DOHH2 (cell line): ENCODE results near the gene DTNB.

ENCODE experiments used
- H3F3A ChIP-seq: fragments of 200-600 bp; sonication (generic), shearing (Covaris generic); 2 replicates; pipeline ENCODE4 v1.6.0; 2016; ENCODE audit warnings: antibody characterized with exemption, mild to moderate bottlenecking; ENCODE audit not compliant: control insufficient read depth, insufficient read depth
- H3K27ac ChIP-seq: fragments of 200-600 bp; sonication (generic); 2 replicates; pipeline ENCODE4 v1.5.1; 2014; ENCODE audit warnings: low read depth, mild to moderate bottlenecking, low read length, moderate library complexity
- H3K27me3 ChIP-seq: fragments of 200-600 bp; sonication (generic); 2 replicates; pipeline ENCODE4 v1.6.1; 2014; ENCODE audit warnings: mild to moderate bottlenecking, low read length, mixed read lengths; ENCODE audit not compliant: control insufficient read depth
- H3K36me3 ChIP-seq: fragments of 200-600 bp; sonication (generic); 2 replicates; pipeline ENCODE4 v1.6.1; 2014; ENCODE audit warnings: mild to moderate bottlenecking, low read length, moderate library complexity, mixed read lengths; ENCODE audit not compliant: control insufficient read depth
- H3K4me1 ChIP-seq: fragments of 200-600 bp; sonication (generic); 2 replicates; pipeline ENCODE4 v1.6.1; 2014; ENCODE audit warnings: mild to moderate bottlenecking, low read length, mixed read lengths; ENCODE audit not compliant: control insufficient read depth
- H3K4me2 ChIP-seq: fragments of 200-600 bp; sonication (generic); 2 replicates; pipeline ENCODE4 v1.6.0; 2014; ENCODE audit warnings: mild to moderate bottlenecking, low read length, moderate library complexity
- H3K4me3 ChIP-seq: fragments of 200-600 bp; sonication (generic); 2 replicates; pipeline ENCODE4 v1.5.1; 2014; ENCODE audit warnings: mild to moderate bottlenecking, low read length, mixed read lengths
- H3K79me2 ChIP-seq: fragments of 200-600 bp; sonication (generic); 2 replicates; pipeline ENCODE4 v1.6.1; 2014; ENCODE audit warnings: mild to moderate bottlenecking, low read length, mixed read lengths; ENCODE audit not compliant: control insufficient read depth
- H3K9me2 ChIP-seq: fragments of 200-600 bp; sonication (generic); replicated peaks from 2 replicates; pipeline ENCODE4 v1.6.1; 2014; ENCODE audit warnings: mild to moderate bottlenecking, low read length, mixed read lengths; ENCODE audit not compliant: control insufficient read depth
- H3K9me3 ChIP-seq: fragments of 200-600 bp; sonication (generic); 2 replicates; pipeline ENCODE4 v1.6.1; 2014; ENCODE audit warnings: antibody characterized with exemption, low read length, mixed read lengths; ENCODE audit not compliant: control insufficient read depth, insufficient read depth
- H4K20me1 ChIP-seq: fragments of 200-600 bp; sonication (generic); 2 replicates; pipeline ENCODE4 v1.6.0; 2014; ENCODE audit warnings: low read depth, mild to moderate bottlenecking, antibody characterized with exemption, low read length, moderate library complexity; ENCODE audit not compliant: control insufficient read depth, insufficient read depth
- CTCF ChIP-seq: fragments of 200-600 bp; sonication (generic); IDR thresholded peaks from one replicate; pipeline ENCODE4 v1.5.1; 2014; ENCODE audit warnings: antibody characterized with exemption, mild to moderate bottlenecking, low read depth, low read length; ENCODE audit not compliant: poor library complexity, severe bottlenecking
- EZH2phosphoT487 ChIP-seq: fragments of 200-600 bp; sonication (generic); IDR thresholded peaks from 2 replicates; pipeline ENCODE4 v1.6.1; 2017; ENCODE audit warnings: borderline replicate concordance, mild to moderate bottlenecking, antibody characterized with exemption, low read length, moderate library complexity, mixed read lengths

The DTNB gene

GRCh38 chr2:25375989-25376545, 297.3 kb downstream of the DTNB start:
- Histone ChIP-seq H3K9me2 (no peaks in the 10 kb centered on the region), H3K9me3 (no peaks in the 10 kb centered on the region), H4K20me1 (no peaks in the 10 kb centered on the region), H3K27me3 (no peaks in the 10 kb centered on the region), H3K4me3 (peak overlapping the region; percentile 69), H3K79me2 (no peaks in the 10 kb centered on the region), H3K36me3 (no peaks in the 10 kb centered on the region), H3K4me2 (peak overlapping the region; percentile 85), H3K27ac (no peak overlapping the region), H3F3A (no peaks in the 10 kb centered on the region), H3K4me1 (peaks cover 32% of the 10 kb centered on the region)
- TF ChIP-seq EZH2phosphoT487: no peak
- TF ChIP-seq CTCF: no peak

GRCh38 chr2:25375371-25375988, 297.9 kb downstream of the DTNB start:
- no peak overlapping the region for H3K27ac ChIP-seq

GRCh38 chr2:25374827-25375226, 298.6 kb downstream of the DTNB start:
- H3K9me3 ChIP-seq: no peaks in the 10 kb centered on the region
- H3K27ac ChIP-seq: no peak overlapping the region
- H3K27me3 ChIP-seq: no peaks in the 10 kb centered on the region
- TF ChIP-seq EZH2phosphoT487 (no peak), CTCF (no peak)
- H3K36me3 ChIP-seq: no peaks in the 10 kb centered on the region
- no peak overlapping the region for H3K4me3 ChIP-seq
- H4K20me1 ChIP-seq: no peaks in the 10 kb centered on the region
- no peaks in the 10 kb centered on the region for H3K9me2 ChIP-seq
- no peaks in the 10 kb centered on the region for H3K79me2 ChIP-seq
- peaks cover 23% of the 10 kb centered on the region for H3K4me1 ChIP-seq
- H3F3A ChIP-seq: no peaks in the 10 kb centered on the region
- H3K4me2 ChIP-seq: no peak overlapping the region

More at GRCh38 chr2:25375371-25375988, 297.9 kb downstream of the DTNB start:
- no peaks in the 10 kb centered on the region for H4K20me1 ChIP-seq
- peaks cover 28% of the 10 kb centered on the region for H3K4me1 ChIP-seq
- no peaks in the 10 kb centered on the region for H3K36me3 ChIP-seq
- H3K9me2 ChIP-seq: no peaks in the 10 kb centered on the region
- H3K27me3 ChIP-seq: no peaks in the 10 kb centered on the region
- no peaks in the 10 kb centered on the region for H3K9me3 ChIP-seq
- TF ChIP-seq CTCF (no peak), EZH2phosphoT487 (no peak)
- H3K79me2 ChIP-seq: no peaks in the 10 kb centered on the region
- no peak overlapping the region for H3K4me2 ChIP-seq
- no peak overlapping the region for H3K4me3 ChIP-seq
- H3F3A ChIP-seq: no peaks in the 10 kb centered on the region
